HepG2 (cell line): ENCODE data around the gene NR3C2. TPM values are rescaled to one million over a fixed set of nuclear protein-coding genes. Genes with fewer than 3 reads are reported as not detected.

ENCODE experiments used
- ATAC-seq: fragments of 200-7000 bp; cut with Tn5 transposase; 3 replicates; pipeline ENCODE4 v1.9.1; 2020; ENCODE audit warnings: mild to moderate bottlenecking, moderate library complexity
- BruUV-seq: library from RNA; stranded (reverse); fragments of 400-500 nt; replicated peaks from 2 replicates; lab custom pipeline; 2021; lab: Mats Ljungman, UMichigan
- CTCF ChIA-PET: fragments of 300-600 bp; formaldehyde crosslinking; extraction: SDS; loops from one replicate; lab custom pipeline; 2021; ENCODE audit warnings: low total read pairs, inconsistent platforms, low intra/inter-chr PET ratio; lab: Yijun Ruan, JAX
- POLR2A ChIA-PET: fragments of 350-600 bp; sonication (Branson Sonifier 250); formaldehyde crosslinking; loops from one replicate; lab custom pipeline; 2020; ENCODE audit warnings: antibody characterized with exemption, inconsistent platforms; lab: Yijun Ruan, JAX
- DNase-seq: peaks from one replicate; pipeline ENCODE4 v3.0.0-alpha.2; 2015; ENCODE audit warnings: low spot score
- FAIRE-seq: peaks from 3 replicates; lab custom pipeline; 2011; peaks lifted over from hg19 to GRCh38; lab: Jason Lieb, UNC
- H2AFZ ChIP-seq: one replicate; pipeline ENCODE4 v1.6.1; 2011; ENCODE audit warnings: low read length, inconsistent platforms
- H3K27ac ChIP-seq: fragments of 300-600 bp; 3 replicates; pipeline ENCODE4 v1.8.0; 2011; ENCODE audit warnings: mixed run types, mild to moderate bottlenecking, mixed read lengths, low read length, inconsistent platforms; ENCODE audit not compliant: insufficient read depth; ENCODE audit errors: extremely low read length
- H3K27me3 ChIP-seq, 2 experiments: fragments of 200-600 bp in 1 of 2; 2 replicates in 1 of 2; 3 replicates in 1 of 2; pipeline versions ENCODE4 v1.6.0 to v1.8.0; 2011; ENCODE audit warnings: low read length in 2 of 2, mild to moderate bottlenecking in 2 of 2, moderate library complexity in 2 of 2, inconsistent platforms in 1 of 2; ENCODE audit not compliant: insufficient read depth in 2 of 2, control insufficient read depth in 1 of 2
- H3K36me3 ChIP-seq, 2 experiments: fragments of 200-600 bp in 1 of 2; replicated peaks in 1 of 2; 2 replicates in 1 of 2; 3 replicates in 1 of 2; pipeline versions ENCODE4 v1.5.1 to v1.8.0; 2011; ENCODE audit warnings: low read length in 2 of 2, inconsistent platforms in 1 of 2; ENCODE audit not compliant: insufficient read depth in 2 of 2, control insufficient read depth in 1 of 2
- H3K4me1 ChIP-seq: 2 replicates; pipeline ENCODE4 v1.5.1; 2012; ENCODE audit warnings: low read length, inconsistent platforms; ENCODE audit not compliant: insufficient read depth
- H3K4me2 ChIP-seq: 2 replicates; pipeline ENCODE4 v1.6.0; 2011; ENCODE audit warnings: low read depth, low read length, inconsistent platforms
- H3K4me3 ChIP-seq, 3 experiments: fragments of 200-600 bp in 1 of 3; sonication (generic), shearing (Covaris generic) in 1 of 3; replicated peaks in 1 of 3; 2 replicates each; pipeline ENCODE4 v1.5.1; 2011 to 2016; ENCODE audit warnings: low read length in 3 of 3, inconsistent platforms in 2 of 3, low read depth in 2 of 3, mild to moderate bottlenecking in 2 of 3, control low read depth in 1 of 3, mixed read lengths in 1 of 3; ENCODE audit not compliant: insufficient read depth in 1 of 3
- H3K79me2 ChIP-seq: one replicate; pipeline ENCODE4 v1.6.1; 2011; ENCODE audit warnings: low read length, inconsistent platforms; ENCODE audit not compliant: insufficient read depth
- H3K9ac ChIP-seq: 2 replicates; pipeline ENCODE4 v1.6.0; 2011; ENCODE audit warnings: mild to moderate bottlenecking, low read depth, low read length, inconsistent platforms; ENCODE audit not compliant: insufficient read depth
- H3K9me3 ChIP-seq: 2 replicates; pipeline ENCODE4 v1.5.1; 2012; ENCODE audit warnings: mild to moderate bottlenecking, low read length
- H4K20me1 ChIP-seq: 2 replicates; pipeline ENCODE4 v1.6.0; 2011; ENCODE audit warnings: inconsistent platforms, mild to moderate bottlenecking, low read length, moderate library complexity; ENCODE audit not compliant: insufficient read depth
- BRF2 ChIP-seq: sonication (generic); formaldehyde crosslinking; IDR thresholded peaks from 2 replicates; pipeline ENCODE4 v1.8.1; 2022; ENCODE audit warnings: mild to moderate bottlenecking, missing genetic modification reagents
- DRAP1 ChIP-seq: IDR thresholded peaks from 2 replicates; pipeline ENCODE4 v1.6.1; 2016; ENCODE audit warnings: missing genetic modification reagents, missing compliant biosample characterization
- EP300 ChIP-seq, 3 experiments: sonication (generic) in 1 of 3; formaldehyde crosslinking in 1 of 3; IDR thresholded peaks; 2 replicates each; pipeline versions ENCODE4 v1.5.1 to v1.6.1; 2011 to 2020; ENCODE audit warnings: low read depth in 2 of 3, low read length in 2 of 3, borderline replicate concordance in 1 of 3, improper control_type of control experiment in 1 of 3, mild to moderate bottlenecking in 1 of 3, missing genetic modification reagents in 1 of 3, moderate library complexity in 1 of 3
- NR2F2 ChIP-seq: IDR thresholded peaks from 2 replicates; pipeline ENCODE4 v1.6.1; 2012; ENCODE audit warnings: low read depth, inconsistent platforms, borderline replicate concordance
- PHF20 ChIP-seq: sonication (generic); formaldehyde crosslinking; IDR thresholded peaks from 2 replicates; pipeline ENCODE4 v1.5.0; 2020; ENCODE audit warnings: mild to moderate bottlenecking, missing genetic modification reagents
- POLR2AphosphoS2 ChIP-seq: IDR thresholded peaks from 2 replicates; pipeline ENCODE4 v1.6.1; 2011; ENCODE audit warnings: low read depth, low read length, improper control_type of control experiment
- ZBTB37 ChIP-seq: sonication (generic); formaldehyde crosslinking; IDR thresholded peaks from 2 replicates; pipeline ENCODE4 v1.4.0; 2020; ENCODE audit warnings: mild to moderate bottlenecking, missing genetic modification reagents
- ZNF557 ChIP-seq: sonication (generic); formaldehyde crosslinking; IDR thresholded peaks from 2 replicates; pipeline ENCODE4 v1.4.0; 2020; ENCODE audit warnings: missing genetic modification reagents
- WGBS: methylation state at CpG from one replicate; pipeline ENCODE4 v1.1.6; 2017; ENCODE audit warnings: low lambda C conversion rate; 5-methylcytosine and 5-hydroxymethylcytosine counted together
- in situ Hi-C: cut with HindIII; loops from 2 replicates; pipeline ENCODE4 v1.10.0; 2017; ENCODE audit warnings: low pct_unique_long_range_greater_than_20kb; ENCODE audit not compliant: extremely low pct_ligation_motif_present
- intact Hi-C: fragments of 100-400 bp; cut with micrococcal nuclease; formaldehyde crosslinking; loops from one replicate; pipeline ENCODE4 v1.10.0; 2022; ENCODE audit not compliant: unreplicated experiment
- polyA plus RNA-seq, 8 experiments: library from polyadenylated mRNA; depleted of rRNA in 3 of 8; stranded (reverse) in 7 of 8; unstranded in 1 of 8; fragments of >200 nt; fragmentation: Illumina TruSeq in 4 of 8; extraction: Trizol in 4 of 8; gene quantifications; 2 replicates each; pipeline versions ENCODE4 v1.2.1 to v1.2.3, GENCODE V29; 2011 to 2016; ENCODE audit warnings: low read depth in 4 of 8, missing spikeins in 1 of 8, mixed read lengths in 1 of 8; ENCODE audit not compliant: insufficient read depth in 1 of 8
- total RNA-seq, 5 experiments: library from RNA; depleted of rRNA; stranded (reverse); fragments of >200 nt; fragmentation: Illumina TruSeq; extraction: Trizol; gene quantifications; 2 replicates each; pipeline ENCODE4 v1.2.3, GENCODE V29; 2016; ENCODE audit warnings: low read depth in 1 of 5
- TF ChIP-seq, protein P1 (sequence below): sonication (generic); formaldehyde crosslinking; IDR thresholded peaks from 2 replicates; pipeline ENCODE4 v1.8.0; 2022; ENCODE audit warnings: mild to moderate bottlenecking, missing genetic modification reagents, borderline replicate concordance
- TF ChIP-seq, protein P2 (sequence below): sonication (generic); formaldehyde crosslinking; IDR thresholded peaks from 2 replicates; pipeline ENCODE4 v1.4.0; 2020; ENCODE audit warnings: missing genetic modification reagents

Gene NR3C2
- total and polyA plus RNA-seq, 2 of the 13 experiments (the other 11 are each of a cell fraction or from before 2014, with no cell fraction given), result 0.26 to 0.46 TPM

DNA sequence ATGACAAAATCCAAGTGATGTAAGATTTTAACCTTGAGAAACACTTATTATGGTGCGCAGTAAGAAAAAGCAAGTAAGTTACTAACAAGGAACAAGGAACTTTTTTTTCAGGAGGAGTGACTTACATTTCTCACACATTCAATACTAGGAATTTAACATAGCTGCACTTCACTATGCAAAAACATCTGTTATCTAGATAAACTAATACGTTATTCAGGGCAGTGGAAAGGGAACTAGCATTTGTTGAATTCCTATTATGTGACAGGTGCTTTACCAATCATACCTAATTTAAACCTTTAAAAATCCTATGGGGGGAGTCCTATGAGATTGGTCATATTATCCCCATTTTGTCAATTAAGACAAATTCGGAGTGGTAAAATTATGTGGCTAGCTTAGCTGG is 238.0 kb downstream of the NR3C2 start:
- FAIRE-seq, result no peak
- DNase-seq, result no peak
- TF ChIP-seq EP300 (IDR thresholded peaks at IDR 0.05; ENCODE audit: low read depth in 2 of 2, low read length in 2 of 2) (no peak), EP300 (CRISPR knock-in tag; IDR thresholded peaks at IDR 0.05; ENCODE audit: borderline replicate concordance) (no peak), NR2F2 (no peak), DRAP1 (CRISPR knock-in tag) (no peak), ZBTB37 (CRISPR knock-in tag) (no peak), POLR2AphosphoS2 (no peak), BRF2 (CRISPR knock-in tag) (no peak), ZNF557 (CRISPR knock-in tag) (no peak), PHF20 (CRISPR knock-in tag) (no peak)
- TF ChIP-seq, protein P1, sequence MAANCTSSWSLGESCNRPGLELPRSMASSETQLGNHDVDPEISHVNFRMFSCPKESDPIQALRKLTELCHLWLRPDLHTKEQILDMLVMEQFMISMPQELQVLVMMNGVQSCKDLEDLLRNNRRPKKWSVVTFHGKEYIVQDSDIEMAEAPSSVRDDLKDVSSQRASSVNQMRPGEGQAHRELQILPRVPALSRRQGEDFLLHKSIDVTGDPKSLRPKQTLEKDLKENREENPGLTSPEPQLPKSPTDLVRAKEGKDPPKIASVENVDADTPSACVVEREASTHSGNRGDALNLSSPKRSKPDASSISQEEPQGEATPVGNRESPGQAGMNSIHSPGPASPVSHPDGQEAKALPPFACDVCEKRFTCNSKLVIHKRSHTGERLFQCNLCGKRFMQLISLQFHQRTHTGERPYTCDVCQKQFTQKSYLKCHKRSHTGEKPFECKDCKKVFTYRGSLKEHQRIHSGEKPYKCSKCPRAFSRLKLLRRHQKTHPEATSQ, result no peak
- TF ChIP-seq, protein P2, sequence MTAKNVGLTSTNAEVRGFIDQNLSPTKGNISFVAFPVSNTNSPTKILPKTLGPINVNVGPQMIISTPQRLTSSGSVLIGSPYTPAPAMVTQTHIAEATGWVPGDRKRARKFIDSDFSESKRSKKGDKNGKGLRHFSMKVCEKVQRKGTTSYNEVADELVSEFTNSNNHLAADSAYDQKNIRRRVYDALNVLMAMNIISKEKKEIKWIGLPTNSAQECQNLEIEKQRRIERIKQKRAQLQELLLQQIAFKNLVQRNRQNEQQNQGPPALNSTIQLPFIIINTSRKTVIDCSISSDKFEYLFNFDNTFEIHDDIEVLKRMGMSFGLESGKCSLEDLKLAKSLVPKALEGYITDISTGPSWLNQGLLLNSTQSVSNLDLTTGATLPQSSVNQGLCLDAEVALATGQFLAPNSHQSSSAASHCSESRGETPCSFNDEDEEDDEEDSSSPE, result no peak
- TF ChIP-seq, all 625 proteins: peak for 0

More for the DNA sequence above, 238.0 kb downstream of the NR3C2 start:
- no peaks in the 10 kb centered on the region for H3K79me2 ChIP-seq
- no peak overlapping the region for H3K9ac ChIP-seq
- ATAC-seq, result no peak
- H3K4me3 ChIP-seq, result no peak overlapping the region
- ChIA-PET CTCF (no interaction called here), POLR2A (no interaction called here)
- no peaks in the 10 kb centered on the region for H3K36me3 ChIP-seq
- no peak overlapping the region for H3K4me2 ChIP-seq
- no TSS peak for BruUV-seq
- H3K4me1 ChIP-seq, result no peaks in the 10 kb centered on the region
- WGBS, result 26% methylated on average over 3 of the region's 3 CpGs
- H3K27me3 ChIP-seq, result no peaks in the 10 kb centered on the region; a peak in 1 of 5 replicates
- H3K27ac ChIP-seq, result no peak overlapping the region
- intact Hi-C loops (no loop called here), in situ Hi-C loops (no loop called here)
- no peaks in the 10 kb centered on the region for H4K20me1 ChIP-seq
- H3K9me3 ChIP-seq, result no peaks in the 10 kb centered on the region
- H2AFZ ChIP-seq, result no peak overlapping the region
